ENCODE results near the gene ARHGAP33. TPM values are rescaled to one million over a fixed set of nuclear protein-coding genes. Genes with fewer than 3 reads are reported as not detected.

The ARHGAP33 gene
- total and polyA plus RNA-seq, 2 of the 4 experiments (the other 2 are of a cell fraction): 0.72 to 11.9 TPM

DNA sequence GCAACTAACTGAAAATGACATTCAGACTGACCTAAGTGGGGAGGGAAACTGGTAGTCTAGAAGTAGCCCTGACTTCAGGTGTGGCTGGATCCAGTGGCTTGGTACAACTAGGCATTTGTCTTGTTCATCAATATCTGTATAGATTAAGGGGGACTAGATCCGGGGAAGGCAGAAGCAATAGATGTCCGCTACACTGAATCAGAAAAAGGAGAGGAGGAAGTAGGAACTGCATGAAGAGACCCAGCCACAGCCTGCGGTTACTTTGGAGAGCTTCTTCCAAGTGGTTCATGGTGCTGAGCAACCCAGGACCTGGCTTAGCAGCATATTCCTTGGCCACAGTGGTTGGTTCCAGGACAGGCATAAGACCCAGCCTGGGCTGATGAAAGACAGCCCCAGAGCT, 47.2 kb downstream of the ARHGAP33 start:
- Histone ChIP-seq H3K23ac (ENCODE audit: low read depth, low read length) (no peak overlapping the region), H3K14ac (replicated peaks; ENCODE audit: low read depth, low read length) (no peak overlapping the region), H3K79me1 (ENCODE audit: low read depth in 1 of 2, low read length in 2 of 2) (no peaks in the 10 kb centered on the region), H3K4me2 (ENCODE audit: low read depth, low read length) (no peak overlapping the region), H2AFZ (replicated peaks; ENCODE audit: low read length, poor library complexity) (no peak overlapping the region), H3K27me3 (ENCODE audit: control insufficient read depth, insufficient read depth, low read length) (peaks cover 6% of the 10 kb centered on the region; the same call in 1 of the 2 replicates), H2BK120ac (ENCODE audit: low read depth, low read length) (no peak overlapping the region), H2AK9ac (replicated peaks; ENCODE audit: low read depth, low read length, poor library complexity) (no peak overlapping the region), H4K91ac (ENCODE audit: insufficient read depth, low read depth, low read length) (no peak overlapping the region), H4K20me1 (ENCODE audit: insufficient read depth, low read length) (no peaks in the 10 kb centered on the region), H3K4me1 (ENCODE audit: control insufficient read depth, insufficient read depth, low read length) (no peaks in the 10 kb centered on the region), H4K5ac (ENCODE audit: low read depth, low read length) (no peak overlapping the region), H3K27ac (ENCODE audit: insufficient read depth, low read length) (no peak overlapping the region), H4K8ac (ENCODE audit: low read depth in 2 of 2, low read length in 2 of 2) (no peak overlapping the region), H3K18ac (ENCODE audit: low read depth, low read length) (no peak overlapping the region), H2BK5ac (ENCODE audit: low read depth, low read length, poor library complexity, severe bottlenecking) (no peak overlapping the region), H3K4ac (ENCODE audit: low read depth, low read length) (no peak overlapping the region), H2AK5ac (ENCODE audit: low read depth, low read length) (no peak overlapping the region), H3K9ac (ENCODE audit: low read depth, low read length) (no peak overlapping the region), H3K36me3 (ENCODE audit: control insufficient read depth, insufficient read depth, low read length) (no peaks in the 10 kb centered on the region), H3K4me3 (ENCODE audit: insufficient read depth, low read depth, low read length) (no peak overlapping the region), H3K56ac (ENCODE audit: extremely low read depth, insufficient read depth, low read length) (no peak overlapping the region), H3K9me3 (ENCODE audit: control insufficient read depth, insufficient read depth, low read length) (no peaks in the 10 kb centered on the region), H2BK15ac (ENCODE audit: low read depth, low read length) (no peak overlapping the region), H2BK20ac (ENCODE audit: low read depth, low read length) (no peak overlapping the region), H3K9me1 (ENCODE audit: insufficient read depth, low read length) (no peaks in the 10 kb centered on the region)
- intact Hi-C loops (cut with micrococcal nuclease): no loop called here
- ChIA-PET POLR2A (ENCODE audit: unreplicated experiment) (no interaction called here), CTCF (no interaction called here)
- BruUV-seq (replicated peaks): no TSS peak
- in situ Hi-C loops (cut with MboI; ENCODE audit: low sequenced_read_pairs): no loop called here
- TF ChIP-seq RFX5 (IDR thresholded peaks at IDR 0.05; ENCODE audit: low read depth, low read length) (no peak), SMC3 (IDR thresholded peaks at IDR 0.05; ENCODE audit: low read depth, low read length) (no peak), RCOR1 (IDR thresholded peaks at IDR 0.05; ENCODE audit: insufficient replicate concordance, low read length) (no peak), CHD1 (IDR thresholded peaks at IDR 0.05; ENCODE audit: low read depth, low read length) (no peak), RAD21 (IDR thresholded peaks at IDR 0.05; ENCODE audit: low read length) (no peak), MAZ (IDR thresholded peaks at IDR 0.05; ENCODE audit: borderline replicate concordance, low read depth, low read length) (no peak), FOS (IDR thresholded peaks at IDR 0.05; ENCODE audit: low read depth, low read length) (no peak), POLR2A (IDR thresholded peaks at IDR 0.05; ENCODE audit: low read depth, low read length) (no peak), MXI1 (IDR thresholded peaks at IDR 0.05; ENCODE audit: borderline replicate concordance, low read depth, low read length) (no peak), CEBPB (IDR thresholded peaks at IDR 0.05; ENCODE audit: low read depth, low read length) (no peak), BHLHE40 (IDR thresholded peaks at IDR 0.05; ENCODE audit: low read depth, low read length) (no peak)
- TF ChIP-seq, protein P1, sequence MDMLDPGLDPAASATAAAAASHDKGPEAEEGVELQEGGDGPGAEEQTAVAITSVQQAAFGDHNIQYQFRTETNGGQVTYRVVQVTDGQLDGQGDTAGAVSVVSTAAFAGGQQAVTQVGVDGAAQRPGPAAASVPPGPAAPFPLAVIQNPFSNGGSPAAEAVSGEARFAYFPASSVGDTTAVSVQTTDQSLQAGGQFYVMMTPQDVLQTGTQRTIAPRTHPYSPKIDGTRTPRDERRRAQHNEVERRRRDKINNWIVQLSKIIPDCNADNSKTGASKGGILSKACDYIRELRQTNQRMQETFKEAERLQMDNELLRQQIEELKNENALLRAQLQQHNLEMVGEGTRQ (IDR thresholded peaks at IDR 0.05; ENCODE audit: low read depth, low read length): no peak
- TF ChIP-seq, protein P2, sequence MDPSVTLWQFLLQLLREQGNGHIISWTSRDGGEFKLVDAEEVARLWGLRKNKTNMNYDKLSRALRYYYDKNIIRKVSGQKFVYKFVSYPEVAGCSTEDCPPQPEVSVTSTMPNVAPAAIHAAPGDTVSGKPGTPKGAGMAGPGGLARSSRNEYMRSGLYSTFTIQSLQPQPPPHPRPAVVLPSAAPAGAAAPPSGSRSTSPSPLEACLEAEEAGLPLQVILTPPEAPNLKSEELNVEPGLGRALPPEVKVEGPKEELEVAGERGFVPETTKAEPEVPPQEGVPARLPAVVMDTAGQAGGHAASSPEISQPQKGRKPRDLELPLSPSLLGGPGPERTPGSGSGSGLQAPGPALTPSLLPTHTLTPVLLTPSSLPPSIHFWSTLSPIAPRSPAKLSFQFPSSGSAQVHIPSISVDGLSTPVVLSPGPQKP (IDR thresholded peaks at IDR 0.05; ENCODE audit: borderline replicate concordance, low read depth, low read length): no peak
- WGBS, 2 experiments (ENCODE audit: extremely low coverage in 2 of 2, insufficient read length in 1 of 2): 73% methylated on average over 2 of the region's 3 CpGs; no CpG with 5 or more reads in 1 of the 2 experiments
- DNase-seq (no peak), ATAC-seq (ENCODE audit: low read depth) (no peak)
- dilution Hi-C loops (cut with HindIII; ENCODE audit: low sequenced_read_pairs, unreplicated experiment): no loop called here

Data from IMR-90 (cell line).